Kidney tubule cell (primary cell): ENCODE results near the gene KPNA1.
"Not testable (repeated sequence)": the region's sequence is repeated elsewhere in the genome, so short reads cannot be mapped to it uniquely, and the experiment has no call there.

Experiments used
- DNase-seq: peaks from one replicate; pipeline ENCODE4 v3.0.0-alpha.2; 2018; ENCODE audit warnings: low spot score

KPNA1 gene

GRCh38 chr3:122475316-122475715, 39.4 kb downstream of the KPNA1 start:
- no peak for DNase-seq

- DNase-seq: no peak
Measured at GRCh38 chr3:122469659-122470058, 45.1 kb downstream of the KPNA1 start.

GRCh38 chr3:122468896-122469533, 45.7 kb downstream of the KPNA1 start:
- DNase-seq: peak; percentile 11

GRCh38 chr3:122466701-122467240, 48.0 kb downstream of the KPNA1 start:
- no peak for DNase-seq

- no peak for DNase-seq
Measured at GRCh38 chr3:122464659-122465058, 50.1 kb downstream of the KPNA1 start.

GRCh38 chr3:122462406-122462805, 52.3 kb downstream of the KPNA1 start:
- DNase-seq: no peak

GRCh38 chr3:122461806-122462205, 52.9 kb downstream of the KPNA1 start:
- DNase-seq: no peak

GRCh38 chr3:122458992-122459391, 55.7 kb downstream of the KPNA1 start:
- peak; percentile 43 for DNase-seq

- DNase-seq: no peak
Measured at GRCh38 chr3:122457706-122458105, 57.0 kb downstream of the KPNA1 start.

- DNase-seq: no peak
Measured at GRCh38 chr3:122456074-122456473, 58.7 kb downstream of the KPNA1 start.

GRCh38 chr3:122451371-122451770, 63.4 kb downstream of the KPNA1 start:
- no peak for DNase-seq

- DNase-seq: not testable (repeated sequence)
Measured at GRCh38 chr3:122448218-122448617, 66.5 kb downstream of the KPNA1 start.

GRCh38 chr3:122444491-122444887, 70.2 kb downstream of the KPNA1 start:
- not testable (repeated sequence) for DNase-seq

GRCh38 chr3:122443762-122444490, 70.8 kb downstream of the KPNA1 start:
- not testable (repeated sequence) for DNase-seq

- DNase-seq: no peak
Measured at GRCh38 chr3:122443090-122443489, 71.6 kb downstream of the KPNA1 start.

GRCh38 chr3:122435950-122436349, 78.8 kb downstream of the KPNA1 start:
- DNase-seq: no peak

- no peak for DNase-seq
Measured at GRCh38 chr3:122430371-122430770, 84.4 kb downstream of the KPNA1 start.

GRCh38 chr3:122427857-122428471, 86.8 kb downstream of the KPNA1 start:
- peak; percentile 15 for DNase-seq

- peak; percentile 26 for DNase-seq
Measured at GRCh38 chr3:122421836-122422235, 92.9 kb downstream of the KPNA1 start.

- no peak for DNase-seq
Measured at GRCh38 chr3:122421101-122421500, 93.6 kb downstream of the KPNA1 start.

- DNase-seq: peak; percentile 46
Measured at GRCh38 chr3:122416966-122417365, 97.8 kb downstream of the KPNA1 start.

- peak; percentile 98 for DNase-seq
Measured at GRCh38 chr3:122415762-122416654, 98.7 kb downstream of the KPNA1 start, which contains the start of gene WDR5B. Gene WDR5B, minus strand, starts transcription at chr3:122416062. Its CDS starts 534 bp downstream, at chr3:122415528.
